T47D (cell line): ENCODE results near the gene RBP5.

ENCODE experiments used
- DNase-seq, 2 experiments: peaks; one replicate each; pipeline versions ENCODE4 v3.0.0 to v3.0.0-alpha.2; 2011 to 2012; ENCODE audit warnings: low read depth in 1 of 2, low spot score in 1 of 2
- JUND ChIP-seq: IDR thresholded peaks from 2 replicates; pipeline ENCODE4 v1.6.1; 2012; ENCODE audit warnings: low read depth
- in situ Hi-C: cut with HindIII; loops from 2 replicates; pipeline ENCODE4 v1.10.0; 2016; ENCODE audit warnings: low sequenced_read_pairs, low pct_unique_long_range_greater_than_20kb

RBP5 gene

GRCh38 chr12:7089196-7089871, 39.4 kb downstream of the RBP5 start:
- in situ Hi-C loops: no loop called here
- no peak for DNase-seq
- TF ChIP-seq JUND: no peak

- TF ChIP-seq JUND: no peak
- no peak for DNase-seq
- in situ Hi-C loops: no loop called here
These were observed 45.6 kb downstream of the RBP5 start for GRCh38 chr12:7083125-7083524.

GRCh38 chr12:7081037-7081436, 47.7 kb downstream of the RBP5 start:
- DNase-seq: no peak
- in situ Hi-C loops: no loop called here

GRCh38 chr12:7079826-7080125, 48.9 kb downstream of the RBP5 start:
- no peak for TF ChIP-seq JUND
- no peak for DNase-seq
- in situ Hi-C loops: no loop called here

More at GRCh38 chr12:7081037-7081436, 47.7 kb downstream of the RBP5 start:
- TF ChIP-seq JUND: no peak

- in situ Hi-C loops: no loop called here
- TF ChIP-seq JUND: no peak
These were observed 50.5 kb downstream of the RBP5 start for GRCh38 chr12:7078163-7078562.

GRCh38 chr12:7076493-7076892, 52.2 kb downstream of the RBP5 start:
- no peak for TF ChIP-seq JUND
- no peak for DNase-seq
- in situ Hi-C loops: no loop called here

More at GRCh38 chr12:7078163-7078562, 50.5 kb downstream of the RBP5 start:
- DNase-seq: no peak

GRCh38 chr12:7075939-7076338, 52.8 kb downstream of the RBP5 start:
- TF ChIP-seq JUND: no peak
- in situ Hi-C loops: no loop called here

GRCh38 chr12:7075518-7075917, 53.2 kb downstream of the RBP5 start:
- in situ Hi-C loops: no loop called here
- DNase-seq: no peak
- TF ChIP-seq JUND: no peak

More at GRCh38 chr12:7075939-7076338, 52.8 kb downstream of the RBP5 start:
- no peak for DNase-seq

GRCh38 chr12:7073946-7074345, 54.7 kb downstream of the RBP5 start:
- in situ Hi-C loops: no loop called here
- TF ChIP-seq JUND: no peak

More at GRCh38 chr12:7073946-7074345, 54.7 kb downstream of the RBP5 start:
- no peak for DNase-seq
